MV-4-11 (cell line): ENCODE data around the gene THEMIS.
"Not testable (repeated sequence)": the region's sequence is repeated elsewhere in the genome, so short reads cannot be mapped to it uniquely, and the experiment has no call there.

Experiments used
- DNase-seq: peaks from one replicate; lab custom pipeline; 2025; lab: John Stamatoyannopoulos, UW

The THEMIS gene

DNA sequence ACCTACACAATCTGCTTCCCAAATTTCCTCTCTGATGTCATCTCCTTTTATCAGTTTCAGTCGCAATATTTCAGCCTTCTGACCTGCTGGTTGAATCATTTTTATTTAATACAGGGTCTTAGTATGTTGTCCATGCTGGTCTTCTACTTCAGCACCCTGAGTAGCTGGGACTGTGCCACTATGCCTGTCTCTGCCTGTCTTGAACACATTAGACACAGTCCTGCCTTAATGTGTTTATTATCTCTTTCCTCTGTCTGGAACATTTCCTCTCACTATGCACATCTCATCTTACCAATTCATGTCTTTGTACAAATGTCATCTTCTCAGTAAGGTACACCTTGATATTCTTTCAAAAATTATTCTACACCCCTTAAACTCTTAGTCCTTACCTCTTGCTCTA is 106.5 kb downstream of the THEMIS start:
- DNase-seq = no peak

DNA sequence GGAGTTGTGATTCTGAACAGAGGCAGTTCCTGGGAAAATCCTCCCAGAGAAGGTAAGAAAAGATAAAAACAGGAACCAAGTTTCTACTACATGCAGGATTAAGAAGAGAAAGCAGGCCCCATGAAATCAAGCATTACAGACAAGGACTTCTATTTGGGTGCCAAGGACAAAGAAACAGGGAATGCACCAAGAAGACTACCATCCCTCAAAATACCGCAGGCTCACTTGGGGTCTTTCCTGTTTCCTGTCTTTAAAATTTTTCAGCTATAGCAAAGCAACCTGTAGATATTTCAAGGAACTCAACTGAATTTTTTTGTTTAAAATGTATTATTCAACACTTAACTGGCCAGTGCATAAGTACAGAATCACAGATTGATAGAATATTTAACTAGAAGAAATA is 107.5 kb downstream of the THEMIS start:
- no peak for DNase-seq

DNA sequence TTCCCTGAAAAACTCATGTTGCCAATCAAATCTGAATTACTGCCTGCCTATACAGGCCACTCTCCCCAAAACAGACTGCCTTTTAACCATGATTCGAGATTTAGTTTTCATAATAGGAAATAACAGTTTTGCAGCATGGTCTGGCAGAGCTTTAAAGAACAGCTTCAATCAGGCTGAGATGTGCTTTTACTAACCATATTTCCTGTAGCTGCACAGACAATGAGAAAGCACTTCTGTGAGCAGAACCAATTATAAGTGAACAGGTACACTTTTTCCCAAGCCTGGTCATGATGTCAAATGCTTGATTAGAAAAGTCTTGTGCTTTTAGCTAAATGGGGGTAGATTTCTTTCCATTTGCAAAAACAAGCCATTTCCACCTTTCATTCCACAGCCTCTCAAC is 108.2 kb downstream of the THEMIS start:
- DNase-seq = no peak

DNA sequence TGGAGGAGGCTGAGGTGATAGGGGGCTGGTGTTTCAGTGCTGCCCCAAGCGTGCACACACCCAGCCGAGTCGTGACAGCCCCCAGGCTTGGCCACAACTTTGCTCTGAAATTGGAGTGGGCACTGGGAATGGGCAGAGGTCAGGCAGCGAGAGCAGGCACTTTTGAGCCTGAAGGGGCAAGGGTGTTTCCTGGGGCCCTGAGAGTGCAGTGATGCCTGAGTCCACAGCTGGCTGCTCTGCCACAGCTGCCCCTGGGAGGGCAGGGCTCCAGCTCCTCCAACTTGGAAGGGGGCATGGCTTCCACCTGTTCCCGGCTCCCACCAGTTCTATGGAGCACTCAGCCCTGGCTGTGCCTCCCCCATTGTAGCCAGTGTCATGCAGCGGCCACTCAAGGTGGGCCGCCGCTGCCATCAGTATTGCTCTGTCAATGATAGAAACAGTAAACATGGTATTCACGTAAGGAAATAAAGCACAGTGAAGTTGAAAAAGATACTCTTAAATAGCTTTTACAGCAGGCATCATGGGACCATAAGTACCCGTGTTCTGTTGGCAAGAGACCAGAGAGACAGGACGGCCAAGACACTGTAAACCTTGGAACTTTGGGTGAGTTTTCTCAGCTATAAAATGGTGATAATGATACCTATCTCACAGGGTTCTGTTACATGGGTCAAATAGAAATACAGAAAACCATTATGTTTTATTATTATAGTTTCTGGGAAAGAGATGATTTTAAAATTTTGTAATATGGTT is 108.9 kb downstream of the THEMIS start:
- no peak for DNase-seq

DNA sequence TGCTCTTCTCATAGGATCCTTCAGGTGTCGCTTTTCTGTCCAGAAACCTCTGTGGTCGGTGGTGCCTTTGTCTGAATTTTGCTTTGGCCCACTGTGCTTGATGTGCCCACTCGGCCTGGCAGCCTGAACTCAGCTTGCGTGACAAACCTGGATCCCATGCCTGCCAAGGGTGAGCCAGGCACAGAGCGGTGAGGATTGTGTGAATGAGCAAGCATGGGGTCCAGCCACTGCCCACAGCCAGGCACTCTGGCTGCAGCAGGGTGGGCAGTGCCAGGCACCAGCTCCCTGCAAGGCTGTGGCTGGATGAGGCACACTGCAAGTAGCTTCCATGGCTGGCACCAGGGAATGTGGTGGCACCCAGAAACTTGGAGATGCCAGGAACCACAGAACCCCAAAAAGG is 110.3 kb downstream of the THEMIS start:
- DNase-seq = no peak

DNA sequence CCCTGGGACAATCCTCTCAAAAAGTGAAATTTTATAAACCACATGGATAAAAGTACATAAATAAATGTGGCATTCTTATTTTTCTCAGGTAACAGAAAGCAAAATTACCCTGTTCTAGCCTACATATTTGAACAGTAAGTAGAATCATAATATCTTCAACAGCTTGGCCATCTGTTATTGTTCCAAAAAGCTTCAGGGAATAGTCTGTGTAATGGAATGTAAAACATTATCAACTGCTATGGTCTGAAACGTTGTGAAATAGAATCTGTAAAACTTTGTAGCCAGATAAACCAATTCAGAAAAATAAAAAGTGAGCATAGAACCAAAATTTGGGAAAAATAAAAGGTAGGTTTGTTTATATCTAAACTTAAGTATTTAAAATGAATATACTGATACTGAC is 114.7 kb downstream of the THEMIS start:
- DNase-seq = no peak

DNA sequence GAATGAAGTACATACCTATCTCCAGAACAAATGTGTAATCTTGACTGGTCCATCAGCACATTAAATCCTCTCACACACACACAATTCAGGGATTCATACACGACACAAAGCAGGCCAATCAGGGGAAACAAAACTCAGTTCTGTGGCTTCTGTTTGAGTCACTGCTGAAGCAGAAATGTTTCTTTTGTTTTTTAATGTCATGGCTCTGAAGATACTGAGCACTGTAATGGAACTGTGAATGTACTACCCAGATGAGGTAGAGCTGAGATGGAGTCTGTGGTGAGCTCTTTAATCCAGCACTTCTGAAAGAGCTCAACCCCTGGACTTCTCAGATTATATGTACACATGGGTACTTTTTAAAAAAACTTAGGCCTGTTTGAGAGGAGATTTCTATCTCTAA is 116.4 kb downstream of the THEMIS start:
- no peak for DNase-seq

DNA sequence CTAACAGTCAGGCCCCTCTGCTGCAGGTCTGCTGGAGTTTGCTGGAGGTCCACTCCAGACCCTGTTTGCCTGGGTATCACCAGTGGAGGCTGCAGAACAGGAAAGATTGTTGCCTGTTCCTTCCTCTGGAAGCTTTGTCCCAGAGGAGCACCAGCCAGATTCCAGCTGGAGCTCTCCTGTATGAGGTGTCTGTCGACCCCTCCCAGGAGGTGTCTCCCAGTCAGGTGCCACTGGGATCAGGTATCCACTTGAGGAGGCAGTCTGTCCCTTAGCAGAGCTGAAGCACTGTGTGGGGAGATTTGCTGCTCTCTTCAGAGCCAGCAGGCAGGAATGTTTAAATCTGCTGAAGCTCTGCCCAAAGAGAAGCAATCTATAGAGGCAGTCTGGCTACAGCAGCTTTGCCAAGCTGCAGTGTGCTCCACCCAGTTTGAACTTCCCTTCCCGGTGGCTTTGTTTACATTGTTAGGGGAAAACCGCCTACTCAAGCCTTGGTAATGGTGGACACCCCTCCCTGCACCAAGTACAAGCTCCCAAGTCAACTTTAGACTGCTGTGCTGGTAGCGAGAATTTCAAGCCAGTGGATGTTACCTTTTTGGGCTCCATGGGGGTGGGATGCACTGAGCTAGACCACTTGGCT is 119.1 kb downstream of the THEMIS start:
- DNase-seq = not testable (repeated sequence)

DNA sequence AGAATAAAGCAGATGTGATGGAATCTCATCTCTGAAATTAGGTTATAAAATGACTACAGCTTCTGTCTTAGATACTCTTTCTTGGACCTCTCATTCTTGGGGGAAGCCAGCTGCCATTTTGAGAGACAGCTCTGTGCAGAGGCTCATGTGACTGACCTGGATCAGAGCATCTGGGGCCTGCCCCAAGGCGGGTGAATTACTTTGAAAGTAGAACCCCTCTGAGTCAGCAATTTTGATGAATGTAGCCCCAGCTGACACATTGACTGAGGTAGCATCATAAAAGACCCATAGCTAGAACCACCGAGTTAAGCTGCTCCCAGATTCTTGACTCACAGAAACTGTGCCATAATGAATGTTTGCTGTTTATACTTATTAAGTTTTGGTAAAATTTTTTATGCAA is 124.5 kb downstream of the THEMIS start:
- no peak for DNase-seq

DNA sequence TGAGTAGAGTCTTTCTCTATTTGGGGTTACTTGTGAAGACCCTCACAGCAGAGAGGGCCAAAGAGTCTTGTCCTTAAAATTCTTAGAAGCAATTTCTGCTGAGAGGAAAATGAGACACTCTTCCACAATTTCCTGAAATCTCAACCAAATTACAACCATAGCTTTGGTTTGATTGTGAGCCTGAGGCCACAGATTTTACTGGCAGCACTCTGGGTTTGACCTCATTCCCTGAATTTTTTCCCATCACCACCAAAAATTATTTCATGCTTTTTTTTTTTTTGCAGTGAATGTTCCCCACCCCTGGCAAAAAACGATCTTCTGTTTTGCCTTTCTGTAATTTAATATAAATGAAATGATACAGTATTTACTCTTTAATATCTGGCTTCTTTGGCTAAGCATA is 125.5 kb downstream of the THEMIS start:
- DNase-seq = no peak

DNA sequence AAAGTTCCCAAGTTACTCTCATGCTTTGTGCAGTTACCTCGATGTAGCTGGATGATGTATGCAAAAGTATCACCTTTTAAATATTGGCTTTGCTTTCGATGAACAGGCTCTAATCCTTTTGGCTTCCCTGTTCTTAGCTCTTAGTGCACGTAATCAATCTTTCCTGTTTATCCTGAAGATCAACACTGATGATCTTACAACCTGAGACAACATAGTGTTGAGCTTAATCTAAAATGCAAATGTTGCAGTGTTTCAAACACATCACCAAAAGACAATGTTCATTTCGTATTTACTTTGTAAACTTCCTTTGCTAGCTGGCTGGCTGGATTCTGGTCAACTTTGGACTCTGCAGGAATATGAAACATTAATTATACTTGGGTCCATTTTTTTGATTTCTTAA is 132.1 kb downstream of the THEMIS start:
- DNase-seq = no peak

DNA sequence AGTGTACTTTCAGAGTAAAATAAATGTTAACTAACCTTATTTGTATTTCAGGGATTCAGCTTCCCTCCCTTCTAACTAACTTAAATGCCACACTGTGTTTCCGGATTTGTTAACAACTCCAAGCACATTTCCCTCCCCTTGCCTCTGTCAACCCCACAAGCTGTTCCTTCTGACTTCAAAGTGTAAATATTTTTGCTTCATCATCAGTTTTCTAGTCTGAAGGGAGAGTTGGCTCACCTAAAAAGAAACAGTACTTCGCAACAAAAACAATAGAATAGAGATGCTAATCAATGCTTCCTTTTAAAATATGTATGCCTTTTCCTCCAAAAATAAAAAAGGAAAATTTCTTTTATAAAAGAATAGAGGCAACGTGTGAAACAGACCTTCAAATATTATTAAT is 132.6 kb downstream of the THEMIS start:
- DNase-seq = no peak

DNA sequence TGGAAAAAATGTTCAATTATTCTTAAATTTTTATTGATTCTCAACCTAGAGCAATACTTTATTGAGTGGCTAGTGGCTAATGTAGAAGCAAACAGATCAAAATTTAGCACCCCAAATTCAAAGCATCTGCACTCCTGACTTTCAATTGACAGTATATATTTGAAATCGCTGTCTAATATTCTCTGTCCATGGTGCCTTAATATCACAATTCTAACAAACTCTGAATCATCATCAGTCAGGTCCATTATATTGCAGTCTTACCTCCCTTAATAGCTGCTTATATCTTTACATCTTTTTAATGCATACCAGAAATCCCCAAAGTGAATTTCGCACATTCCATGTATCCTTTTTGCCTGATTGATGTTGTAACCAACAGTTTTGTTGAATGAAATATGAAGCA is 134.9 kb downstream of the THEMIS start:
- no peak for DNase-seq

DNA sequence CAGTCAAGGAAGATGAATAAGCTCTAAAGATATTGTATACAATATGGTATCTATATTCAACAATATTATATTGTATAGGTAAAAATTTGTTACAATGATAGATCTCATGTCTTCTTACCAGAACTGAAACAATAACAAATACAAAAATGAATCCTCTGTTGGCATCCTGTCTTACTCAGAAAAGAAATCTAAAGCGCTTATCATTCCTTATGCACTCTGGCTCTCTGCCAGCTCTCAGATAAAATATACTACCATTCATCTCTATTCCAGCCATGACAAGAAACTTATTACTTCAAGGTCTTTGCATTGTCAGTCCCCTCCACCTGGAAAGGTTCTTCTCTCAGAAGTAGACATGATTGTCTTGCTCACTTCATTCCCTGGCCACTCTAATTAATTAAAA is 138.6 kb downstream of the THEMIS start:
- DNase-seq = no peak

DNA sequence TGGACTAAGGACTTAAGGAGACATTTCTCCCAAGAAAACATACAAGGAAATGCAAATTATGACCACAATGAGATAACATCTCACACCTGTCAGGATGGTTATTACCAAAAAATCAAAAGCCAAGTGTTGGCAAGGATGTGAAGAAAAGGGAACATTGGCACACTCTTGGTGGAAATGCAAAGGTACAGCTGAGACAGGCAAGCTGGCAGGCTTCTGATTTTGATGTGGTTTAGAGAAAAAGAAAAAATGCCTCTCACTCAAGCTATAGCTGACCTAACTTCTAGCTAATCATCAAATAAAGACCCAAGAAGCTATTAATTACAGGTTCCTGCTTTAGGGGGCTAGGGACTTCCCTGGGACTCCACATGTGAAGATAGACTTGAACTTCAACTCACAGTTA is 139.8 kb downstream of the THEMIS start:
- DNase-seq = no peak

DNA sequence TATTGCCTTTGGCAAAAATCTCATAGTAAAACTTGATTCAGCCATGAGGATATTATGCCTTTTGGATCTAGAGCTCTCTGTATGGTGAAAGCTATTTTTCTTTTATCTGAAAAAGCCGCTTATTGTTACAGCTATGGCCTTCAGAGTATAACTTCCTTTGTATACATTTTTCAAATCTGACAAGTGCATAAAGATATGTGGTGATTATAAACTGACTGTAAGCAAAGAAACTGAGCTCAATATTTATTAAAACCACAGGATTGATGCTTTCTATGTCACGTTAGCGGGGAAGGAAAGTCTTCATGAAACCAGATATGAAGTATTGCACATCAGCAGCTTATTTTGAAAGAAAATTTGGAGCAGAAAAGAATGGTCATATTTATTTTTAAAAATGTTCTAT is 151.8 kb downstream of the THEMIS start:
- no peak for DNase-seq

DNA sequence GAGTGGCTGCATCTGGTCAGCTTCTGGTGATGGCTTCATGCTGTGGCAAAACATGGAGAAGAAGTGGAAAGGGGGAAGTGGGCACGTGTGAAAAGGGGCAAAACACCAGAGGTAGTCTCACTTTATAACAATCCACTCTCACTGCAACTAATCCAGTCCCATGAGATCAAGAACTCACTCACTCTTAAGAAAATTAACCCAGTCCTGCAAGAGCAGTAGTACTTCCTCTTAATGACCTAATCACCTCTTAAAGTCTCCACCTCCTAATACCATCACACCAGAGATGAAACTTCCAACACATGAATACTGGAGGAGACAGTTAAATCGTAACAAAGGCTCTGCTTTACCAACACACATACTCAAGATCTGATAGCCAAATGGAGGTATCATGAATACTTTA is 152.6 kb downstream of the THEMIS start:
- DNase-seq = no peak

DNA sequence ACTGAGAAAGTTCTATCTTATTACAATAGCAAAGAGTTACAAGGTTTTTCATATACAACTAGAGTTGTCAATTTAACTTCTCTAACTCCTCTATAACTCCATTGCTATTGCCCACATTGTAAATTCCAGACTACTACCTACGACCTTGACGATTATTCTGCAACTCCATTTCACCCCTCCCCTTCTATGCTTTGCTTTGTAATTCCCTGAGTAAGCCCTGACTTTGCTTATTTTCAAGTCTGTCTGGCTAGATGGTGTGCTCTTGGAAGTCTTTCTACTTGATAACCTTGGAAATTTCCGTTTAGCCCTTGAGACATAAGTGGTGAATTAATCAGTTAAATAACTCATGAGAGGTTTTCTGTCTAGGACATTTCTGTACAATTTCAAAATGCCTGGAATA is 162.4 kb downstream of the THEMIS start:
- no peak for DNase-seq

DNA sequence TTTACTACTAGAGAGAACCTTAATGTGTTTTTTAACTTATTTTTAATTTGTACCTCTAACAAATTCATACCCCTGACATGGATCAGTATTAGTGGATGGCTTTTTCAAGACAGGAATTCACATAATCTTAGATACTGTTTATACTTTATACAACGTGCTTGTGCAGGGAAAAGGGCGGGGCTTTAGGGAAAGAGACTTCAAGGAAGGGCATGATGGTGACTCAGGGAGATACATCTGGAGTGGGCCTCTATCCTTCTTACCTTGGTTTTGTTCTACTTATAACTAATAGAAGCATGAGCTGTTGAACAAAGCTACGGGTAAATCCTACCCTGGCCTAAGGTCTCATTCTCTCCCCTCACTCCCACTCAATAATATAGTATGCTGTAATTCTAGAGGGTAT is 163.1 kb downstream of the THEMIS start:
- no peak for DNase-seq

DNA sequence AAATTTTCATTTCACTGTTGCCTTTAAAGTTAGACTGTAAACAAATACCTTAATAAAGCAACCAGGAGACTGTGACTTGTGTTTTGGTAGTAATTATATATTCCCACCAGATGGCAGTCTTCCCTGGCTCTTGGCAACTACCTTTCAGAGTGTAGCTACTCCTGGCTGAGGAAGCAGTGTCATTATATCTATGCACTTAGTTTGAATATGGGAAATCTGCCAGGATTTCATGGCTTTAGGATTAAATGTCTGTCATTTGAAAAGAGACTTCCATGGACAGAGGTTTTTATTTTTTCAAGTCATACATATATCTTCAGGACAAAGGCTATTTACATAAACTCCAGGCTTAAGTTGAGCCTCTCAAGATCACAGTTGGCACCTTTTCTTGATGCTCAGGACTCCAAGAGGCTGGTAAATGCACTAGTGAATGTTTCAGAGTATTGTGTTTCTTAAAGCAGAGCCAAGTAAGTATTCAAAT is 163.8 kb downstream of the THEMIS start:
- peak; percentile 48 for DNase-seq

DNA sequence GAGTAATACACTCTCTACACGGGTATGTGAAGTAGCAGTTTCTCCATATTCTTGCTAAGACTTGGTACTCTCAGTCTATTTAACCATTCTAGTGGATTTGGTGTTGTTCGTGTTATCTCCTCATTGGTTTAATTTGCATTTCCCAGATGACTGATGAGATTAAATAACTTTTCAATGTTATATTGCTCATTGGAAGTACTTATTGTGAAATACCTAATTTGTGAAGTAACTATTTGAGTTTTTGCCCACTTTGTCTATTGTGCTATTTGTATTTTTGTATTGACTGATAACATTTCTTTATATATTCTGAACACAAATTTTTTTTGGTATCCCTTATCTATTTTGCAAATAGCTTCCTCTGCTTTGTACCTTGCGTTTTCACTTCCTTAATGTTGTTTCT is 167.9 kb downstream of the THEMIS start:
- no peak for DNase-seq

DNA sequence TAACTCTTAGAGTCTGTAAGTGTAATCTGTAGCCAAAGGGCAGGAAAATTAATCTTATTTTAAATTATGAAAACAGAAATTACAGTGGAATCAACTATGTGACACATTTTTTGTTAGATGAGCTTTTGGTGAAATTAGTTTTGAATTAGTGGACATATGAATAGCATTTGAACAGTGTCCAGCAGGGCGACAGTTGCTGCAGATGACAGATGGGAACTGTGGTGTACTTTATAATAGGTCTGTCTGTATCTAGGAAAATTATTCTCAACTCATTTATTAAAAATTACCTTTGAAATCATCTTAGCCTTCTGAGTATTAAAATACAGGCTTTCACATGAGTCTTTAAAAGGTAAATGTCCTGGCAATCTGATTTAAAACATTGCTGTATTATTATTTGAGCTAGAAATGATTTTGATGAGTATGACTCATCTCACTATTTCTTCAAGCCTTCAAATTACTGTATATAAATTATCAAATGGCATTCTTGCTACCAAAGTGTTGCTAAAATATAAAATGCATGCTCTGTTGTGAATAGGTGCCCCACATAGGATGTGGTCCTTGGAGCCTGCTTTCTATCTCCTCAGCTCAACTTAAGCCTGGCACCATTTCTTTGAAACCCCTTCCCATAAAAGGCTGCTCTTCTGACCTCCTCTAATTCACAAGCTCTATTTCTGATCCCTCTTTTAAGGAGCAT is 173.5 kb downstream of the THEMIS start:
- no peak for DNase-seq

DNA sequence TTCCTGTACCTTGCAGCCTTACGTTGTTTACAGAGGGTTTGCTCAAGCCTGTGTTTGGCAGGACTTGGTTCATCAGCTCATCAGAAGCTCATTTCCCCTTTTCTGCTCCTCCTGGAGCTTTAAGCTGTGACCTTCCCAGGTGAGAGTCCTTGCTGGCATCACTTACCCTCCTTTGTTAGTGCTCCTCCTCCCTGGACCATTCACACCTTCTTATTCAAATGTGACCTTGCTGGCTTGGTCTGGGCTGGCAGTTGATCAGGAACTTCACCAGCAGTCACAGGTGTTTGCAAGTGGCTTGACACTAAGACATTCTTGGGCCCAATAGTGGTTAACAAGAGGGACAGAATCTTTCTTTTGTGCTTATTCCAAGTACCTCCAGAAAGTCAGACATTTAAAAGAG is 175.0 kb downstream of the THEMIS start:
- no peak for DNase-seq
